PC-9 (cell line): ENCODE data around the gene STX3. TPM values are rescaled to one million over a fixed set of nuclear protein-coding genes. Genes with fewer than 3 reads are reported as not detected.
A peak's percentile ranks its signal among the peaks of the same experiment; 100 is the strongest.

ENCODE experiments used
- BruUV-seq: library from RNA; stranded (reverse); fragments of 400-500 nt; replicated peaks from 2 replicates; lab custom pipeline; 2021; lab: Mats Ljungman, UMichigan
- CTCF ChIA-PET: fragments of 300-600 bp; sonication (Branson Sonifier 250); formaldehyde crosslinking; loops from one replicate; lab custom pipeline; 2022; ENCODE audit warnings: antibody characterized with exemption; lab: Charles Lee
- POLR2A ChIA-PET: fragments of 300-600 bp; sonication (Branson Sonifier 250); formaldehyde crosslinking; loops from one replicate; lab custom pipeline; 2022; ENCODE audit warnings: antibody characterized with exemption; ENCODE audit not compliant: unreplicated experiment; lab: Charles Lee
- DNase-seq, 2 experiments: peaks; one replicate each; pipeline versions ENCODE4 v3.0.0 to v3.0.0-alpha.2; 2015 to 2022; ENCODE audit warnings: mixed read lengths in 1 of 2
- H2AFZ ChIP-seq: fragments of 200-600 bp; sonication (generic); 2 replicates; pipeline ENCODE4 v1.8.1; 2017; ENCODE audit warnings: antibody characterized with exemption
- H3F3A ChIP-seq: fragments of 200-600 bp; sonication (generic); 2 replicates; pipeline ENCODE4 v1.8.1; 2017; ENCODE audit warnings: antibody characterized with exemption, mild to moderate bottlenecking, low read depth; ENCODE audit not compliant: insufficient read depth
- H3K27ac ChIP-seq: fragments of 200-600 bp; sonication (generic); 2 replicates; pipeline ENCODE4 v1.6.1; 2016; ENCODE audit warnings: mixed run types
- H3K27me3 ChIP-seq: fragments of 200-600 bp; sonication (generic); 2 replicates; pipeline ENCODE4 v1.6.1; 2016; ENCODE audit warnings: low read depth, mixed run types; ENCODE audit not compliant: insufficient read depth
- H3K36me3 ChIP-seq: fragments of 200-600 bp; sonication (generic); 2 replicates; pipeline ENCODE4 v1.6.1; 2016; ENCODE audit warnings: low read depth, mixed run types
- H3K4me1 ChIP-seq: fragments of 200-600 bp; sonication (generic); replicated peaks from 2 replicates; pipeline ENCODE4 v1.6.1; 2016; ENCODE audit warnings: mixed run types; ENCODE audit not compliant: insufficient read depth
- H3K4me2 ChIP-seq: fragments of 200-600 bp; sonication (generic); 2 replicates; pipeline ENCODE4 v1.6.1; 2017; ENCODE audit warnings: mixed run types
- H3K4me3 ChIP-seq: fragments of 200-600 bp; sonication (generic); 2 replicates; pipeline ENCODE4 v1.6.1; 2016; ENCODE audit warnings: mixed run types
- H3K79me2 ChIP-seq: fragments of 200-600 bp; sonication (generic); 2 replicates; pipeline ENCODE4 v1.6.1; 2017; ENCODE audit warnings: low read depth, mixed run types
- H3K9me2 ChIP-seq: fragments of 200-600 bp; sonication (generic); 2 replicates; pipeline ENCODE4 v1.8.1; 2017; ENCODE audit warnings: mild to moderate bottlenecking; ENCODE audit not compliant: insufficient read depth
- H3K9me3 ChIP-seq: fragments of 200-600 bp; sonication (generic); 2 replicates; pipeline ENCODE4 v1.8.1; 2016; ENCODE audit warnings: low read depth; ENCODE audit not compliant: insufficient read depth
- H4K20me1 ChIP-seq: fragments of 200-600 bp; sonication (generic); 2 replicates; pipeline ENCODE4 v1.8.1; 2017; ENCODE audit not compliant: insufficient read depth
- EZH2 ChIP-seq: fragments of 200-600 bp; sonication (generic); IDR thresholded peaks from 2 replicates; pipeline ENCODE4 v1.8.0; 2017; ENCODE audit warnings: antibody characterized with exemption, low read depth
- intact Hi-C: fragments of 100-400 bp; cut with micrococcal nuclease; formaldehyde crosslinking; loops from one replicate; pipeline ENCODE4 v1.10.0; 2022; ENCODE audit not compliant: unreplicated experiment
- total RNA-seq: library from RNA; stranded (reverse); gene quantifications from 2 replicates; pipeline ENCODE4 v1.2.3, GENCODE V29; 2021
- TF ChIP-seq, protein P1 (sequence below): fragments of 200-600 bp; sonication (generic); conservative IDR thresholded peaks from 2 replicates; pipeline ENCODE4 v1.6.1; 2017; ENCODE audit warnings: mixed run types, antibody characterized with exemption, mild to moderate bottlenecking, moderate library complexity

The STX3 gene
- total RNA-seq, 1 experiment from 2014 or later, result 50.1 TPM

- DNase-seq, result peak in 1 of 2 experiments; percentile 46
- Histone ChIP-seq H3K9me2 (no peaks in the 10 kb centered on the region), H3K4me2 (peak overlapping the region; percentile 27), H3K36me3 (peaks cover 37% of the 10 kb centered on the region), H3K27ac (no peak overlapping the region), H3K27me3 (no peaks in the 10 kb centered on the region), H3K9me3 (no peaks in the 10 kb centered on the region), H3K4me3 (no peak overlapping the region), H3K4me1 (peaks cover 48% of the 10 kb centered on the region), H3F3A (peaks cover 38% of the 10 kb centered on the region; the same call in 1 of the 2 replicates), H2AFZ (no peak overlapping the region), H3K79me2 (peaks cover 43% of the 10 kb centered on the region), H4K20me1 (peaks cover 38% of the 10 kb centered on the region)
- TF ChIP-seq EZH2, result no peak
- TF ChIP-seq, protein P1, sequence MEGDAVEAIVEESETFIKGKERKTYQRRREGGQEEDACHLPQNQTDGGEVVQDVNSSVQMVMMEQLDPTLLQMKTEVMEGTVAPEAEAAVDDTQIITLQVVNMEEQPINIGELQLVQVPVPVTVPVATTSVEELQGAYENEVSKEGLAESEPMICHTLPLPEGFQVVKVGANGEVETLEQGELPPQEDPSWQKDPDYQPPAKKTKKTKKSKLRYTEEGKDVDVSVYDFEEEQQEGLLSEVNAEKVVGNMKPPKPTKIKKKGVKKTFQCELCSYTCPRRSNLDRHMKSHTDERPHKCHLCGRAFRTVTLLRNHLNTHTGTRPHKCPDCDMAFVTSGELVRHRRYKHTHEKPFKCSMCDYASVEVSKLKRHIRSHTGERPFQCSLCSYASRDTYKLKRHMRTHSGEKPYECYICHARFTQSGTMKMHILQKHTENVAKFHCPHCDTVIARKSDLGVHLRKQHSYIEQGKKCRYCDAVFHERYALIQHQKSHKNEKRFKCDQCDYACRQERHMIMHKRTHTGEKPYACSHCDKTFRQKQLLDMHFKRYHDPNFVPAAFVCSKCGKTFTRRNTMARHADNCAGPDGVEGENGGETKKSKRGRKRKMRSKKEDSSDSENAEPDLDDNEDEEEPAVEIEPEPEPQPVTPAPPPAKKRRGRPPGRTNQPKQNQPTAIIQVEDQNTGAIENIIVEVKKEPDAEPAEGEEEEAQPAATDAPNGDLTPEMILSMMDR, result no peak
- BruUV-seq, result no TSS peak
- ChIA-PET POLR2A (interaction anchor here (0.5 kb wide), 1 partner anchor 109 kb away, joined by 4 read pairs; no protein-coding TSS in a partner anchor), CTCF (no interaction called here)
- intact Hi-C loops, result loop anchor here (5.0 kb wide), 1 partner anchor 216 kb away; no protein-coding TSS in a partner anchor
Observed at GRCh38 chr11:59778122-59778521, 22.9 kb downstream of the STX3 start.

DNA sequence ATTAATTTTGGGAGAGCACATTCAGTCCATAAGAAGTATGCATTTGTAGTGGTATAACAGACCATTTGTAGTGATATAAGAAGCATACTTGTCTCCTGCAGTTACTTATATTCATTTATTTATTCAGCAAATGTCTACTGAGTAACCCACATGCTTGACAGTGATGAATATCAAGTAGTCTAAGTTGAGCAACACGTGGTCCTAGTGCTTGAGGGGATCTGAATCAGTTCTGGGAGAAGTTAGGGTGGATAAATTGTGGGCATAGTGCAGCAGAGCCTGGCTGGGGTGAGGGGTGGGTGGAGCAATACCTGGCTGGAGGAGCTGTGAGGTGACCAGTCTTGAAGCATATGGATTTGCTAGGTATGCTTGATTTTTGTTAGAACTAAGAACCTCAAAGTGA is 24.3 kb downstream of the STX3 start:
- TF ChIP-seq, protein P1, result no peak
- no peak for TF ChIP-seq EZH2
- no TSS peak for BruUV-seq
- H3K36me3 ChIP-seq, result peaks cover 34% of the 10 kb centered on the region
- peaks cover 38% of the 10 kb centered on the region for H4K20me1 ChIP-seq
- H2AFZ ChIP-seq, result no peak overlapping the region
- peaks cover 49% of the 10 kb centered on the region for H3K79me2 ChIP-seq
- intact Hi-C loops, result loop anchor here (5.0 kb wide), 1 partner anchor 217 kb away; no protein-coding TSS in a partner anchor
- peaks cover 48% of the 10 kb centered on the region for H3K4me1 ChIP-seq
- H3K9me2 ChIP-seq, result no peaks in the 10 kb centered on the region
- H3F3A ChIP-seq, result peaks cover 45% of the 10 kb centered on the region; the same call in 1 of the 2 replicates
- no peak overlapping the region for H3K27ac ChIP-seq
- ChIA-PET POLR2A (no interaction called here), CTCF (no interaction called here)
- H3K4me3 ChIP-seq, result no peak overlapping the region
- no peaks in the 10 kb centered on the region for H3K27me3 ChIP-seq
- DNase-seq, result peak in 1 of 2 experiments; percentile 60
- peak overlapping the region; percentile 2; the same call in 1 of the 2 replicates for H3K4me2 ChIP-seq
- no peaks in the 10 kb centered on the region for H3K9me3 ChIP-seq

- Histone ChIP-seq H2AFZ (no peak overlapping the region), H4K20me1 (peaks cover 32% of the 10 kb centered on the region), H3K79me2 (peaks cover 55% of the 10 kb centered on the region), H3K4me1 (peaks cover 54% of the 10 kb centered on the region), H3K4me3 (no peak overlapping the region), H3K9me3 (no peaks in the 10 kb centered on the region), H3F3A (peaks cover 43% of the 10 kb centered on the region), H3K4me2 (no peak overlapping the region), H3K9me2 (no peaks in the 10 kb centered on the region), H3K36me3 (peaks cover 21% of the 10 kb centered on the region; the same call in 1 of the 2 replicates), H3K27ac (no peak overlapping the region), H3K27me3 (no peaks in the 10 kb centered on the region)
- no peak for TF ChIP-seq EZH2
- TF ChIP-seq, protein P1, result no peak
- ChIA-PET POLR2A (no interaction called here), CTCF (no interaction called here)
- BruUV-seq, result no TSS peak
- intact Hi-C loops, result no loop called here
- no peak for DNase-seq
Observed at GRCh38 chr11:59782080-59782479, 26.9 kb downstream of the STX3 start.
